ENCODE results near the gene PLCL1.
"Not testable (repeated sequence)": the region's sequence is repeated elsewhere in the genome, so short reads cannot be mapped to it uniquely, and the experiment has no call there.

The PLCL1 gene

DNA sequence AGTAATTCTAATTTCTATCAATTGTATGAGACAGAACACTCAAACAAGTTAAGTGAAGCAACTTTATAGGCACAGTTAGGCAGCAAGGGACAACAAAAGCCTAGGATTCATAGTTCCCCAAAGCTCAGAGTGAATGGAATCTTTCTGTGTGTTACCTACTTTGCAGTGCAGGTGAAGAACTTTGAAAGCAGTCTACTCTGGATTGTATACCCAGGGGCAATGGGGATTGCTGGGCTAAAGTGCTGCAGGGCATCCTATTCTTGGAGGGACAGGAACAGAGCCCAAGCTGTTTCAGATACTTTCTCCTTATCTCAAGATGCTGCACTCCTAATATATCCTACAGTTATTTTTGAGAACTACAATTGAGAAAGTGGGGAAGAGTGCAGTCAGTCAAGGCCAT, 207.6 kb downstream of the PLCL1 start:
- no peak for FAIRE-seq

DNA sequence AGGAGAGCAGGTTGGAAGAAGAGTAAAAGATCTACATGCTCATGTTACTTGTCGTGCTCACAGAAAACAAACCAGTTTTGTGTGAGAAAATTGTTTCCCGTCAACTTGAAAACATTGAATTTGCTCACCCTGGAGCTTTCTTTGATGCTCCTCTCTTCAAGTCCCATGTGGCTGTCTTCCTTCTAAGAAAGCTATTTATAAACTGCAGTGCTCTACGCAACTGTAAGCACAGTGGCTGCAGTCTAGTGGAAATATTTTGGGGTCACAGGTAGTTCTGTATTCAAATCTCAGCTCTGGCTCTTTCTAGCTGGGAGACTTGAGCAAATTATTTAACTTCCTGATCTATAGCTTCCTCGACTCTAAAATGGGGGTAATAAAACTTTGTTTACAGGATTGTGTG, 211.8 kb downstream of the PLCL1 start:
- no peak for FAIRE-seq

DNA sequence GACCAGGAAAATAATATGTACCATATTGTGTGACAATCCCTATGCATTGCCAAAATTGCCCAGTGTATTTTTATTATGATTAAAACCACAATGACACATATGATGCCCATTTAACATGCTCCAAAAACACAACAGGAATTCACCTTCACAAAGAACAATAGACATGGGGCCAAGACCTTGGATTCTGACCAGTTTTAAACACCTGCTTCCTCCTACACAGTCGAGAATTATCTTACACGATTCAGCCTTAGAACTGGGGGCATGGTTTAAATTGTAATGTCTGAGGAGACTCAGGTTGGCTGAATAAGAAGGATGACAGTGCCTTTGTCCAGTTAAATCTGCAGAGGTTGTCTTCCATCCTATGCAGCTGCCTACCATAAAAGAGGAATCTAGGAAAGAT, 212.7 kb downstream of the PLCL1 start:
- FAIRE-seq, result no peak

DNA sequence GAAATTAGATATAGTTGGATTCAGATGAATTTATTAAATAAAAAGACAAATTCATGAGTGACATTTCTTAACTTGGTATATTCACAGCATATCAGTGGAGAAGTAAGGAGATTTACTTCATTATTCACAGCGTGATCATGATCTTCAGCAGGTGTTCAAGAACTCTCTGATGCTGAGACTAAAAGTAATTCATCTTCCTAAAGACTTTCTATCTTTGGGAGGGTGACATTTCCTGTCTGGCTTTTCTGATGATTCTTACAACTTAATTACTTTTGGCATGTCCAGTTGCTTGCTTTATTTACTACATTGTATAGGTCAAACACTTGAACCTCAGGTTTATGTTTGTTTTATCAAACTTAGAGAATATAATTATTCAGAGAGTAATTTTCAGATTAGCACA, 224.6 kb downstream of the PLCL1 start:
- no peak for FAIRE-seq

DNA sequence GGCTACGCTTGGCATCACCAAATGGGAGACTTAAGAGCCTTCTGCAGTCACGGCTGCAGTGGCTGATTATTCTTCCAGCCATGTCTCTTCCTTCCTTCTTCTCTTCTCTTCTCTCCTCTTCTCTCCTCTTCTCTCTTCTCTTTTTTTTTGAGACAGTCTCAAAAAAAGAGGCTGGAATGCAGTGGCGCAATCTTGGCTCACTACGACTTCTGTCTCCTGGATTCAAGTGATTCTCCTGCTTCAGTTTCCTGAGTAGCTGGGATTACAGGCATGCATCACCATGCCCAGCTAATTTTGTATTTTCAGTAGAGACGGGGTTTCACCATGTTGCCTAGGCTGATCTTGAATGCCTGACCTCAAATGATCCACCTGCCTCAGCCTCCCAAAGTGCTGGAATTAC, 225.2 kb downstream of the PLCL1 start:
- not testable (repeated sequence) for FAIRE-seq

DNA sequence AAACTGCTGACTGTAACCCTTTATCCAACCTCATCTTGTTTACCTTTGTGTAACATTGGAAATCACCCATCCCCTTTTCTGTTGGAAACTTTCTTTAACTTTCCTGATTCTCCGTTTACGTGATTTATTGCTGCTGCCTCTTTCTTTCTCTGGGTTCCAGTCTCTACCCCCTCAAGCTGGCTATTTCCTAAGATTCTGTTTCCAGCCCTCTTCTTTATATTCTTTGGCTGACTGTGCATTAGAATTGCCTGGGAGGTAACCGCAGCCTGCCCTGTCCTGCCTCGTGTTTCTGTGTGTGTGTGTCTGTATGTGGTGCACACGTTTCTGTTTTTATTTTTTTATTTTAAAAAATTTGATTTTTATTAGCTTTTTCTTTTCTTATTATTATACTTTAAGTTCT, 229.2 kb downstream of the PLCL1 start:
- no peak for FAIRE-seq

DNA sequence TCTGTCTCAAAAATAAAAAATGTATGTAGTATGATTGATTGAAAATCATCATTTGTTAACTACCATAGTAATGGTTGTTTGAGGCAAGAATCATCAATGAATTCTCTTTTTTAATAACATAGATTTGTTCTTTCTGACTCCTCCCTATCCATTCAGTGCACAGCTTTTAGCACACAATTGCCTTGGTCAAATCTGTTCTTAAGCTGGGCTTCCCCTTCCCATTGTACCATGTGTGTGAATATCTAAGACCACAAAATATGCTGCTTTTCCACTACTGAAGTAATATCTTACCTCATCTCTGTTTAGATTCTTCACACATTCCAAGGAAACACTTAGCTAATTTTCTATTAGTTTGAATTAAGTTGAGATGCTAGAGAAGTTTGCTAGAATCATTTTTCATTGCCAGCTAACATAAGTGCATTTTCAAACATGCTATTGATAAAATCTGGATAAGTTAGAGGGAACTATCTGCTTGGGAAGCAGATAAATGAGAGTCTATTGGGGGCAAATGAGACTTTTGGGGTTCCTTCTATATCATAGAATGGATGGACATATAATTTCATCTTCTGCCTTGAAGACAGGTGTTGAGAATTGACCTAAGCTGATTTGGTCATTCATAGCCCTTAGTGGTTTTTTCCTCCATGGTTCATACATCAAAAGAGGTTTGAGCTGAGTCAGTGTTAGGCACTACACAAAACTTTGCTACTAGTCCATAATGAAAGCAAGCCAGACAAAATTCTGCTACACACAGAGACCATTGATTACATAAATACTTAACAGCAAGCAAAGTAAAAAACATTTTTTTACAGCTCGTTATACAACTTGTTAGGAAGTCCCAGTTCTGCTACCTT, 231.9 kb downstream of the PLCL1 start:
- FAIRE-seq, result no peak

DNA sequence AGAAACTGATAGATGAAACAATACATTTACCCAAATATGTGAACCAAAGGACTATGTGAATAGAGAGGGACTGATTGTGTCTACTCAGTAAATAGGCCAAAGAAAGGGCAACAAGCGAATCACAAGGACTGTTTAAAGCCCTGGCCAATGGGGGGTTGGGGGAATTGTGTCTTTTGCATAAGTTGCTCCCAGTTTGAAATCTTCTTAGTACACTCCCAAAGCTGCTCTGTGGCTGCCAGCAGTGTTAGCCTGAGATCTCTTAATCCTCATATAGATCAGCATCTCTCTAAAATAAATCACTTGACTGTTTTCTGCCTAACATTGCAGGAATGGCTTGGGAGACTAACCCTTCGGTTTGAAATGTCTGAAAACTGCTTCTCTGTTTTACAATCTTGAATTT, 236.4 kb downstream of the PLCL1 start:
- no peak for FAIRE-seq

DNA sequence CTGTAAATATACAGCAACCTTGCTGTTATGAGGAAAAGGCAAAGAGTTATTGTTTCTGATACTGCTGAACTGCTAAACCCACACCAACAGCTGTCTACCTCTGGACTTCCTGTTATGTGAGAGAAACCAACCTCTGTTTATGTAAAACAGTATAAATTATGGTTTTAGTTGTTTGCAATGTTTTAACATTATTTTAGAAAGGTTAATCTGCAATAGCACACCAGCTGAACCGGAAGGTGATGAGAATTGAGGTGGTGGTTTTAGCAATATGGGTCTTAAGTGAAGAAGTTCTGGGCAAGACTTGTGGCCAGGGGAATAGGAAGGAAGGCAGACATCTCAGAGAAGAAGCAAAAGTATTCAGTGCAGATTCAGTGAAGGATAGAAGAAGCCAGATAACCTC, 237.8 kb downstream of the PLCL1 start:
- FAIRE-seq, result no peak

DNA sequence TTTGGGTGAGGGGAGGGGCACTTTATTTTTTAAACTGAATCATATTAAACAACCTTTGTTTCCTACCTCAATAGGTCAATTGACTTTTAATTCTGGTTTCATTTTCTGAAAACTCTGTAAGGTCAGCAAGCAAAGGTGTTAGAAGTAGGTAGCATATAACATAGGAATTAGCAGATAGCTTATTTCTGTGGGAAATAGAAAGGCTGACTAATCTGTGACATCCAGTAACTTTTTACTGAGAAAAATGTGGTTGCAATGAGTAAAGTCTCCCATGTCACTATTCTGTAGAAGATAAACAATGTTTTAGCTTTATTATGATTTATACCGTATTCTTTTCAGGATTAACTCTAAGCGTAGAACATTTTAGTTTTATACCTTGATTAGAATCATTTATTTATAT, 240.4 kb downstream of the PLCL1 start:
- FAIRE-seq, result no peak

DNA sequence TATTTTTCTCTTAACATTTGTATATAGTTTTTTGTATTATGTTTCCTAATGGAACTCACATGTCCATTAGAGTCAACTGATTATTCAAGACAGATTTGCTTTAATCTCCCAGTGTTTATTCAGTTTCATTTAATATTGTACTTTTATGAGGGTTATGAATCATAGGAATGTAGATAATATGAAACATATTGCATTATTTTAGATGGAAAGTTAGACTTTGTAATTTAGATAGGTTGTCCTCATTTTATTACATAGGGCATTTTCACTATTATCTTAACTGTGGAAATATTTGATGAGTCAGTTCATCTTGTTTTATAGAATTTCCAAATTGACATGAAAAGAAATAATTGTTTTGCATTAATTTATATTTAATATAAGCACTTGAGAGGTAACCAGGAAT, 240.8 kb downstream of the PLCL1 start:
- no peak for FAIRE-seq

DNA sequence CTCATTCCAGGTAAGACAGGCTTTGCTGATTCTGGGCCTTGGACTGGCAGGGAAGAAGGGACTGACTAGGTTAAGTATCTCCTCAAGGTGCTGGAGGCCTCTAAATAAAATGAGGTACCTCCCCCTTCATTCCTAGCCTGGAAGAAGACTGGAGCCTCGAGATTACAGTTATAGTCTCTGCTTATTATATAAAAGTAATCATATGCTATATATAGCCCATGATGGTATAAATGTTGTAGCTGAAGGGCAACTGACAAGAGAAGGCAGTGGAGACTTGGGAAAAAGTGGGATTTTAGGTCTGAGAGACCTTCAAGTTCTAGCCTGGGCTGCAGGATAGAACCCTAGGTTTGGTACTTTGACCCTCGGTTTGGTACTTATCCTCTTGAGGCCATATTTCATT, 248.3 kb downstream of the PLCL1 start:
- FAIRE-seq, result no peak

DNA sequence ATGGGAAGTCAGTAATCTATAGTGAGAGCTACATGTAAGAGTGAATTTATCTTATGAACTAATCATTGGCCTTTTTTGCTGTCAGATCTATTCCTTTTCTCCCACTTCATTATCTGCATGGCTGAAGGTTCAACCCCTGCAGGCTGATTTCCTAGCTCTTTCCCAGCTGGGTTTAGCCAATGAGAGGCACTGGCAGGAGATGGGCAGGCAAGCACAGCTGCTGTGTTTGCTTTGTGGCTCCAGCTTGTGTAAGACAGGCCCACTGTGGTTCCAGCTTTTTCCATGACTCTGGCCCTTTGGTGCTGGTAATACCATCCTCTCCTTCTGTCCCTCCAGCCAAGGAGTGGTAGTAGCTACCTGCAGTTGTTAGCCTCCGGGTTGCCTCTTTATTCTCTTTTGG, 248.8 kb downstream of the PLCL1 start:
- FAIRE-seq, result no peak

DNA sequence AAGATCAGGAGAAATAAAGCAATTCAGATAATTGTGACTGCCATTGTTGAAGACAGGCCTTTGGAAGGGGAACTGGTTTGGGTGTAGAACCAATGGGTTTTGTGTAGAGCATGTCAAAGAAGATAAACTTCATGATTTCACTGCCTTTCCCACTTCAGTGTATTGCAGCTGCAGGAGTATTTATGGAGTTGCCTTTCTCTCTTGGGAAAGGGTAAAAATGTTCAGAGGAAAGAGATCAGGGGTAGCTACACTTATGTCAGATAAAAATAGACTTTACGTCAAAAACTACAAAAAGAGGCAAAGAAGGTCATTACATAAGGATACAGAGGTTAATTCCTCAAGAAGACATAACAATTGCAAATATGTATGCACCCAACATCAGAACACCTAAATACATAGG, 249.4 kb downstream of the PLCL1 start:
- no peak for FAIRE-seq

DNA sequence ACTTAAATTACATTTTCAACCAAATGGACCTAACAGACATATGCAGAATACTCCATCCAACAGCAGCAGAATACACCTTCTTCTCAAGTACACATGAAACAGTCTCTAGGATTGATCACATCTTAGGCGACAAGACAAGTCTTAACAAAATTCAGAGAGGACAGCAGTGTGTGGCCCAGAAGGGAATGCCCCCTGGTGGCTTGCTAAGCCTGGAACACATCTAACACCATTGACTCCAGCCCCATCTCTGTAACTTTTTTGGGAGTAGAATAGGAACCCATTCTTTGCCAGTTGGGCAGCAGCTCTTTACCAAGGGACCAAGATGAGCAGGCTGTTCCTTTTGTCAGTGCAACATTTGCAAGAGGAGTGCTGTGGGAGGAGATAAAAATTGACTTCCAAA, 249.9 kb downstream of the PLCL1 start:
- FAIRE-seq, result no peak

DNA sequence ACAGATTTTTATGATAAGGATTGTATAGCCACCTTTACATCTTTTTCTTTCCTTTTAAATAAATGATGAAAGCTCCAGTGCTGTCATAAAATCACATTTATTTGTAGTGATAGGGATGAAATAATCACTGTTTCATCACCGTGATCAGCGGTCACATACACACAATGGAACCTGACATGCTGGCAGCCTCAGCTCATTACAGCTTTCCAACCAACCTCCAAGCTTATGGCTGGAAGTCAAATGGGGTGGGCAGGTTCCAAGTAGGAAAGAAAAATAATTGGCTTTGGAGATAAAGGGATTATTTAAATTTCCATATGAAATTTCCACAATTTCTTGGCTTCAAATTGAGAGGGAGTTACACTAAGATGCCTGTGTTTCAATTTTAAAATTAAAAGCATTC, 251.3 kb downstream of the PLCL1 start:
- FAIRE-seq, result no peak

DNA sequence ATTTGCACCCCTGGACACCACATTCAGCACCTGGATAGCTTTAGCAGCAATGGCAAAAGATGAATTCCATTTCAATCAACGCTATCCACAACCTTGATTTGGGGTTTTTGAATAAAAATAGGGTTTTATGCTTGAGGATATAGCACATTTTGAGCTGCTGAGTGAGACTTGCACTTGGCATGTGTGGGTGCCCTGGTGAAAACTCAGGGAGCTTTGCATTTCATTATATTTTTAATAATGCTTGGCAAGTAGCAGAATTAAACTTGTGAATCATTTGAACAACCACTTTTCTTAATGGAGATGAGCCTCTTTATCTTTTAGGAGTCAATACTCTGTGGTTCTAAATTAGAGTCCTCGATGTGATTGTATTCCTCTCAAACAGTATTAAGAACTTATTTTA, 252.4 kb downstream of the PLCL1 start:
- FAIRE-seq, result no peak

DNA sequence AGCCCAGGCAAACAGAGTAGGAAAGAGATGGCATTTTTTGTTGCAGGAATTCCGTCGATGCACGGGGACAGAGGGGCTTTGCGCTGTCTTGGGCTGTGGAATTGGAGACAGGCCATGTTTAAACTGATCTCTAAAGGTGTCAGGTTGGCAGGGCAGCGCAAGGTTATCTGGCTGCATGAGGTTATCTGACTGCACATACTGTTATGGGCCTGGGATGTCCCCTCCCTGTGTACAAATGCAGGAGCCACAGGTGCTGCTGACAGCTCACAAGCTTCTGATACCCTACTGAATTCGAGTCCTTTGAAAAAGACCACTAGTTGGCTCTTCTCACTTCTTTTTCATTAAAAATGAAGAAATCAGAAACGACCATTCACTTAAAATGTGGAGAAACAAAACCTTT, 255.4 kb downstream of the PLCL1 start:
- no peak for FAIRE-seq

DNA sequence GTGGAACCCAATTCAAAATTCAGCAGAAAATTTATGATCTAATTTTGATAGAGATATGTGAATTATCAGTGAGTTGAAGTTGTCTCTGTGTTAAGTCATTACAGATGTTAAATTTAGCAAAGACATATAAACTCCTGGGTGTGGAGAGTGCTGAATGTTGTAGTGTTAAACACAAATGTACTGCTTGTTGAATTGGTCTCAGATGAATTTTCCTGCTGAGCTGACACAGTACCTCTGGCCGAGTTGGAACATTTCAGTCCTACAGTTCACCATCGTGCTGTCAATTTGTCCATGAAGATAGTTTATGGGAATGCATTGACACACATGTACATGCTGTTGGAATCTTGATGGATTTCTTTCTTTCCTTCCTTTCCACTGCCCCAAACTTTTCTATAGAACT, 255.9 kb downstream of the PLCL1 start:
- FAIRE-seq, result no peak

DNA sequence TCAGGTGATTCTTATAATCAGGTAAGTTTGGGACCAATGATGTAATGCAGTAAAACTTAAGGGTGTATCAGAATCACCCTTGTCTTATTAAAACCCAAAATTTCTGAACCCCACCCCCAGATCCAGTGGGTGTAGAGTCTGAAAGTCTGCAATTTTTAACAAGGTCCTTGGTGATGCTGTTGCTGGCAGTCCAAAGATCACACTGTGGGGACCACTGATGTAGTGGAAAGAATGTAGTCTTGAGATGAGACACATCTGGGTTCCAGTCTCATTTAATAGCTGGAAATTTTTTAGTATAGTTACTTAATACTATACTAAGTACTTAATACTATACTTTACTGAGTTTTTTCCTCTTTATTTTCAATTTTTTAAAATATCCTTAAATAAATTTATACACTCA, 258.4 kb downstream of the PLCL1 start:
- no peak for FAIRE-seq

DNA sequence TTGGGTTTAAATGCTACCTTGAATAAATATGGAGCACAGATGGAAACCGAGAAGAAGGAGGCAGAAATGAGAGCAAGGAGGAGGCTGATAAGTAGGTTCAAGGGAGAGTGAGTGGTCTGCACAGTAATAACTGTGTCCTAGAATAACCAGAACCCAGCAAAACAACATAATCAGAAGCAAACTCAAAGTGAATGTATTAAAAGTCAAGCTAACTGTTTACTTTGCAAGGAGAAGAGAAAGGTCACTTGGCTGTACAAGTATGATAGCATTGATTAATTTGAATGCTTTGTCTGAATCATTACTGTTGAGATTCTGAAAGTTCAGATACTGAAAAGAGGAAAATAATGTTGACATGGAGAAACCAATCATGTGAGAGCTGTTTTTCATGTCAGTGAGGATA, 258.8 kb downstream of the PLCL1 start:
- FAIRE-seq, result no peak

DNA sequence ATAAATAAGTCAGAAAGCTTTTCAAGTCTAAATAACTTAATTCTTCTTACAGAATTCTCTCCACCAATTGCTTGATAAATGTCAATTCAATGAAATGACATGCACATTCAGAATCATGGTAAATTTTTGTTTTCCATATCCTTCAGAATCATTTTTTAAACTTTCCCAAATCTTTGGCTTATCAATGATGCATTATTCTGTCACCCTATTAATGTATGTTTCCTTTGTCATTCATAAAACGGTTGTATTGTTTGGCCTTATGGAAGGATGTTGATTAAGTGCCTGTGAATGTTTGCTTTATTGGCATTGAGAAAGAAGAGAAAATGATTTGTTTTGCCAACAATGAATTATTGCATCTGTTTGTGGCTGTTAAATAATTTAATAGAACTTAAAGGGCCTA, 260.9 kb downstream of the PLCL1 start:
- FAIRE-seq, result no peak

DNA sequence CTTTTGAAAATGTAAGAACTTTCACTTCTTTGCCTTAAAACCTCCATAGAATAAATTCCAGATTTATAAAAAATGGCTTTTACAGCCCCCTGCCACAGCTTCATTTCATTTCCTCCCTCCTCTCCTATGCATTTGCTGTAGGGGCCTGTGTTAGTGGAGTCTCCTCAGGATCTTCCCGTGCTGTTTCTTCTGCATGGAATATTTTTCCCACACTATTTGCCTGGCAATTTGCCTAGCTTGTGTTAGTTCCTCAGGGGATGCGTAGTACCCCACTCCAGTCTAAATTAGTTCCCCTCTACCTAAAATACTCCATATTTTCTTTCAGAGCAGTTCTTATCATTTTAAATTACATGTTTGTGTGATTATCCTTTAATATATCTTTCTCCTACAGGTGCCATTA, 262.2 kb downstream of the PLCL1 start:
- no peak for FAIRE-seq

DNA sequence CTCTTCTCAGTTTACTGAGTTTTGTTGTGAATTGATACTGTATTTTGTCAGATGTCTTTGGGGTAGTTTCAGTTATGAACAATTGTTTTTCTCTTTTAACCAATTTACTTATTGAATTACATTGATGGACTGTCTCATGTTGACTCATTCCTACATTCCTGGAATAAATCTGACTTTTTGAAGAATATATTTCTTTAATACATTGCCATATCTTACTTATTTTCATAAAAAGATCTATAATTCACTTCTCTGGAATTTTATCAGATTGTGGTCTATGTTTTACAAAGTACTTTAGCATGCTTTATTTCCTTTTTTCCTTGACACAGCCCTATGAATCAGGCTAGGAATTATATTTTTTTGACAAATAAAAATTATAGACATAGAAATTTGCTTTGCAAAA, 268.3 kb downstream of the PLCL1 start:
- FAIRE-seq, result no peak

DNA sequence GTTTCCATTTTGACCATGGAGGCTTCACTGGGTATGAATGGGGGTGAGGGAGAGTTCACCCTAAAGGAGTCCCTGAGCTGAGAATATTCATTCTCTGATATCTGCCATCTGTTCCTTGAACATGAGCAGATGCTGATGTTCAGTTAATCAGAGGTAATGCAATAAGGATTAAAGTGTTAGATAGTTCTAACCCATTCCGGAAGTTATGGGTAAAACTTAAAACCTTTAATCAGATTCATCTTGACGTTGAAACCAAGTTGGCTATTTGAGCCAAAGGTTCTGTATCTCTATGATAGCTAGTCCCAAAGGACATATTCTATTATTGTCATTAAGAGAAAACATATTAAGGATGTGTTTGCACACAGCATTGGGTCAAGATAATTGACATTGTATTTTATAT, 268.9 kb downstream of the PLCL1 start:
- FAIRE-seq, result no peak
